Midbrain (tissue), 1 donor: Measurements from ENCODE around the gene HDLBP.
A peak's percentile ranks its signal among the peaks of the same experiment; 100 is the strongest.

Experiments used
- DNase-seq: peaks from one replicate; lab custom pipeline; 2025; lab: John Stamatoyannopoulos, UW

HDLBP gene

GRCh38 chr2:241228860-241229516, 86.5 kb downstream of the HDLBP start:
- no peak for DNase-seq

DNA sequence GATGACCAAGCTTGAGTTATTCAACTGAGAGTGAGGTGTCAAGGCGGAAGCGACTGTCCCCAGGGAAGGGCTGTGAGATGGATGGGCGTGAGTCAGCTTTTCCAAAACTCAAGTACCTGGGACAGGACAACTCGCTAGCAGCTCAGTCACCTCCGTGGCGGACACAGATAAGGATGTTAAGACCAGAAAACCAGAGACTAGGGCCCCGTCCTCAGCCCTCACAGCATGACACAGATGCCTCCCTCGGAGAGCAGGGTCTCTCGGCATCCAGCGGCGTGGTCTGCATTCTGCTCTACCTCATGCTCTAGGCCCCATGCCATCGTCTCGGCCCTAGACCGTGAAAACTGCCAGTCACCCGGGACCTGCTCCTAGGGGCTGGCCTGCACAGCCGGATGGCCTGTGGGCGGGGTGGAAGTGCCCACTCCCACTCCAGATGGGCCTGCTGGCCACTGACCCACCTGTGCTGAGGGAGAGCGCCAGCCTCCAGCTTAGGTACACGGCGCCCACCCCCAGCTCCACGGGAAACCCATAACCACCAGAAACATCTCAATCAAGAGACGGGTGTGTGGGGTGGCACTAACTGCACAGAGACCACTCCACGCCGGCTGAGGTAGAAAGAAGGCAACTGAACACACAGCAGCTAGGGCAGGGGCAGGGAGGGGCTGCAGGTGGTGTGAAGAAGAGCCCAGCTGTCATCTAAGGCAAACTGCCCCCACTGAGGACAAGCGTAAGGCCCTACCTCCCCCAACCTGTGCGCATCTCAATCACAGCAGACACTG, 87.2 kb downstream of the HDLBP start:
- no peak for DNase-seq

DNA sequence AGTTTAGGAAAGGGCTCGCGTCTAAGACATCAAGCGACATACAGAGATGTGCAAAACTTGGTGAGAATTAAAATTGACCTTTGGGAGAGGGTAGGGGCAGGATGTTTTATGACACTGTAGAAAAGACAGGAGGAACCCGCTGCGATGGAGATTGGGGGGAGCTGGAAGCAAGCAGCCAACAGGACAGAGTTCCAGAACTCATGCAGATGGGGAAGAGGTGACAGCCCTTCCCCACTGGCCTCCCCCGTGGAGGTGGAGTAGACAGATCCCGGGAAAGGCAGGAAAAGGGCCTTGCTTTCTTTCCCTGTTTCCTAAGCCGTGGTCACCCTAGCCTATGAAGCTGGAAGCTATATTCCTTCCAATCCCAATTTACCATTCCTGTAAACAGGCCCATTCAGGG, 87.9 kb downstream of the HDLBP start:
- no peak for DNase-seq

- no peak for DNase-seq
These were observed 88.5 kb downstream of the HDLBP start for GRCh38 chr2:241226723-241227572.

- DNase-seq, result no peak
These were observed 89.5 kb downstream of the HDLBP start for GRCh38 chr2:241225983-241226382.

DNA sequence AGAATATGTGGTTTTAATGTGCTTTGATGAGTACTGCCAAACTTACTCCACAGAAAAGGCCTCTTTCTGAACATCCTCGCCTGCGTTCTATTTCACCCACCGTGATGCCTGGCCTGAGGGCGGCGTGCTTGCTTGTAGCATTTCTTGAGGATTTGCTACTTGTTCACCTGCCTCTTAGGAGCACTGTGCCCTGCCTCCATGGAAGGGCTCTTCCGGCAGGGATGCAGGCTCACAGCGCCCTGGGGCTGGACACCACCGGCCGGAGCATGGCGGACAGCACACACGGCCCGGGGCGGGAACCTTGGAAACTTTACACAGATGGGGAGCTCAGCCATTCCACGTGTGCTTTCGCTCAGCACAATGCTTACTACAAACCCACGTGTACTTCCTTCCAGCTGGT, 89.9 kb downstream of the HDLBP start:
- DNase-seq, result no peak

GRCh38 chr2:241224851-241225438, 90.5 kb downstream of the HDLBP start:
- DNase-seq, result no peak

- peak; percentile 87 for DNase-seq
These were observed 91.2 kb downstream of the HDLBP start for GRCh38 chr2:241224018-241224850.

DNA sequence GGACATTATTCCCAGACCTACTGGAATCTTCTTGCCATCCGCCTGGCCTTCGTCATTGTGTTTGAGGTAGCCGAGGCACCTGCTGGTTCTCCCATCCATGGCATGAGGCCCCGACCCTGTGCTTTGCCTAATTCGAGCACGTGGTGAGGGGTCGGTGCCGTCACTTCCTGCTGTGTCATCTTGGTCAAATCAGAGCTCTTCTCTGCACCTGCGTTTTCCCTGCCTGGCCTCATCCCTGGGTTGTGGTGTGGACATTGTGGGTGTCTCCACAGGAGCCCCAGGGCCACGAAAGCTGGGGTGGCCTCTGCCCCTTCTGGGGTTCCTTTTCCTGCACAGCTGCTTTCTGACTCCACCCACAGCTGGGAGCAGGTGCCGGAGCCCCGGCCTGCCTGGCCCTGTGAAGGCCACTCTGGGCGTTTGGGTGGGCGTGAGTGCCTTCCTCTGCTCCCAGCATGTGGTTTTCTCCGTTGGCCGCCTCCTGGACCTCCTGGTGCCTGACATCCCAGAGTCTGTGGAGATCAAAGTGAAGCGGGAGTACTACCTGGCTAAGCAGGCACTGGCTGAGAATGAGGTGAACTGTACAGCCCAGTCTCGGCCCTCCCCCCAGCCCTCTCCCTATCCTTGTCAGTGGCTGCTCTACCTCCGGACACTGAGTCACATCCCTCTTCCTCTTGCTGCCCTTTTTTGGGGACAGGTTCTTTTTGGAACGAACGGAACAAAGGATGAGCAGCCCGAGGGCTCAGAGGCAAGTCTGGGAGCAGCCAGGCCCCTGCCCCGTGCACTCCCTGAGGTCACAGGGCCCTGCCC, 92.1 kb downstream of the HDLBP start:
- DNase-seq, result no peak

DNA sequence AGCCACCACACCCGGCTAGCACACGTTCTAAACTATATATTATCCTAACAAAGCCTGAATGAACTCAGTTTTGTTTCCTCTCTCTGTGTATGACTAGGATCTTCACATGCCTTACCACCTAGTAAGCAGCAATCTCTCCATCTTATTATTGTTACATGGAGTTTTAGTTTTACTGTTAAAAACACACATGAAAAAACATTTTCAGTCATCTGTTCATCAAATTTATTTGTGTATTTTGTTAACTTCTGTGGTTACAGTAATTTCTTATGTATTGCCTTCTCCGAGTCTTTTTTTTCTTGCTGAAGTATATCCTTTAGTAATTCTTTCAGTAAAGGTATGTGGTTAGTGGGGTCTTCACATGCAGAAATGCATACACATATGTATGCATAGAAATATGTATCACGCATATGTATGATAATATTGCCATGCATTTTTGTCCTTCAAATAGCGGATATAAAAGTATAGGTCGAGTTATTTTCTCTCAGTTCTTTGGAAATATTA, 95.6 kb downstream of the HDLBP start:
- DNase-seq, result no peak

- no peak for DNase-seq
These were observed 96.5 kb downstream of the HDLBP start for GRCh38 chr2:241219030-241219382.

DNA sequence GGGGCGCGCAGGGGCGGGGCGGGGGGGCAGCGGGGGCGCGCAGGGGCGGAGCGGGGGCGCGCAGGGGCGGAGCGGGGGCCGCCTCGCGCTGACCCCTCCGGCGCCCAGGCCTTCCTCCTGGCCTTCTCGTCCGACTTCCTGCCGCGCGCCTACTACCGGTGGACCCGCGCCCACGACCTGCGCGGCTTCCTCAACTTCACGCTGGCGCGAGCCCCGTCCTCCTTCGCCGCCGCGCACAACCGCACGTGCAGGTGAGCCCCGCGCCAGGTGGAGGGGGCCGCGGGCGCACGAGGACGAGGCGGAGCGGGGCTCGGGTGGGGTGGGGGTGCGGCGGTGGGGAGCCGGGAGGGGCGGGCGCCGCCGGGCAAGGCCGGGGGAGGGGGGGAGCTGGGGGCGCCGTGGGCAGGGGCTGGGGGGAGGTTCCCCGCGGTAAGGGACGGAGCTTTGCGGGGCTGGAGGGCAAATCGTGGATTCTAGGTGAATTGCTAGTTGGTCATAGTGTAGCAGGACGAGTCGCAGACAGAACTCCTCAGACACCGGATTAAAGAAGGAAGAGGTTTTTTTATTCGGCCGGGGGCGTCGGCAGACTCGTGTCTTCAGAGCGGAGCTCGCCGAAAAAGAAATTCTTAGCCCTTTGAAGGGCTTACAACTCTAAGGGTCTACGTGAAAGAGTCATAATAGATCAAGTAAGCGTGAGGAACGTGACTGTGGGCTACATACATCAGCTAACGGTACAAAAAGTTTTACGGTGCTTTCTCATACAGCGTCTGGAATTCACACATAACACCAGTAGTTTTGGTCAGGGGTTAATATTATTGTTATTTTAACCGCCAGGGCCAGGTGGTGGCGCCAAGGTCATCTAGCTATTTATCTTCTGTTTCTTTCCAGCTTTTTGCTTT, 97.1 kb downstream of the HDLBP start:
- no peak for DNase-seq

GRCh38 chr2:241217320-241218031, 98.0 kb downstream of the HDLBP start:
- peak; percentile 60 for DNase-seq

DNA sequence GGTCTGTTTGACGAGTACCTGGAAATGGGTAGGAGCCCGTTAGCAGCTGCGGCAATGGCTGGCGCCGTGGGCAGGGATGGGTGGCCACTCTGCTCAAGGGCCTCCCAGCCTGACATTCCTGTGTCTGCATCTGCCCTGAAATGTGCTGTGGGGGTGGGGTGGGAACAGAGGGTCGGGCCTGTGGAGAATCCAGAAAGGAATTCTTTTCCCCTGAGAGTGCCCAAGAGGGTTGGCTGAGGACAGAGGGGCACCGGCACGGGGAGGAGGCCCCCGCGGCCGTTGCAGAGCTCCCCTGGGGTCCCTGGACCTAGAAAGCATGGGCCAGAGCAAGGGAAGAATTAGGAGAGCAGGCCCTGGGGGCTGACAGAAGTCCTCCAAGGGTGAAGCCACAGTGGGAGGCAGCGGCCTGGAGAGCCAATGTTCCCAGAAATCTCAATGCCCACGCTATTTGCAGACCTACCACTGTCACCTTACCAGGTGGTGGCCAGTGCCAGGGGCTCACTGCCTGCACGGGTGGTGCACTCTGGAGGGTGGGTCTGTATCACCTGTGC, 99.2 kb downstream of the HDLBP start:
- no peak for DNase-seq

- DNase-seq, result no peak
These were observed 100.1 kb downstream of the HDLBP start for GRCh38 chr2:241215421-241215820.

DNA sequence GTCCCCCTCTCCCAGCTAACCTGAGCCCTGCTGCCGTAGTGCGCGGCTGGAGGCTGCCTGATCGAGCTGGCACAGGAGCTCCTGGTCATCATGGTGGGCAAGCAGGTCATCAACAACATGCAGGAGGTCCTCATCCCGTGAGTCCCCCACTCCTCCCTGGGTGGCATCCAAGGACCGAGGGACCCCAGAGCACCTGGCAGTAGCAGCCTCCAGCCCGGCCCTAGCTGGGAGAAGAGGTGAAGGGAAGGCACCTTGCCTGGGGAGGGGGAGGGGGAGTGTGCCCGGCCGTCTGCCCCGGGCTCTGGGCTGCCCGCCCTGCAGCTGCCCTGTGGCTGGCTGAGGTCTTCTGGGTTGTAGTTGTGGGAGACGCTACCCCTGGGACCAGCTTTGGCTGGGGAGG, 100.7 kb downstream of the HDLBP start:
- DNase-seq, result no peak

GRCh38 chr2:241214209-241214608, 101.3 kb downstream of the HDLBP start:
- no peak for DNase-seq

DNA sequence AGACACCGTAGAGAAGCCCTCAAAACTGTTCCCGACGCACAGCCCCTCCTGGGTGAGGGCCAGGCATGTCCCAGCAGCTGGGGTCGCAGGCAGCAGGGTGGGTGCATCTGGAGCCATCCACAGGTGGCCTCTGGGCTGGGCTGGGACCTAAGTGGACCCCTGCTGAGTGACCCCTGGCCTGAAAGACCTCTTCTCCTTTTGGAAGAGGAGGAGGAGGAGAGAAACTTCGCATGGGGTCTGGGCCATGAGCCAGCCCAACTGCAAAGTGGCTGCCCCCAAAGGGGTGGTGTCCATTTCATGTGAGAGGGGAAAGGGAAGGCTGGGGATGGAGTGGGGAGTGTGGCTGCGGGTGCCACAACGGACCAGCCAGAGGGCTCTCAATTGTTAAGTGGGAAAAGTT, 101.9 kb downstream of the HDLBP start:
- DNase-seq, result no peak
